Fibroblast of lung (primary cell): ENCODE measurements around the gene TTC38.

ENCODE experiments used
- EZH2 ChIP-seq: IDR thresholded peaks from 2 replicates; pipeline ENCODE4 v1.5.1; 2012; ENCODE audit warnings: low read length, control low read depth, mild to moderate bottlenecking; ENCODE audit errors: missing control alignments
- TF ChIP-seq, protein P1 (sequence below), 2 donors: IDR thresholded peaks in 1 of 2; conservative IDR thresholded peaks in 1 of 2; 1 replicate in 1 of 2; 2 replicates in 1 of 2; pipeline ENCODE4 v1.5.1; 2011 to 2012; ENCODE audit warnings: low read length in 2 of 2, control low read depth in 1 of 2, inconsistent platforms in 1 of 2, low read depth in 1 of 2, mild to moderate bottlenecking in 1 of 2

DNA sequence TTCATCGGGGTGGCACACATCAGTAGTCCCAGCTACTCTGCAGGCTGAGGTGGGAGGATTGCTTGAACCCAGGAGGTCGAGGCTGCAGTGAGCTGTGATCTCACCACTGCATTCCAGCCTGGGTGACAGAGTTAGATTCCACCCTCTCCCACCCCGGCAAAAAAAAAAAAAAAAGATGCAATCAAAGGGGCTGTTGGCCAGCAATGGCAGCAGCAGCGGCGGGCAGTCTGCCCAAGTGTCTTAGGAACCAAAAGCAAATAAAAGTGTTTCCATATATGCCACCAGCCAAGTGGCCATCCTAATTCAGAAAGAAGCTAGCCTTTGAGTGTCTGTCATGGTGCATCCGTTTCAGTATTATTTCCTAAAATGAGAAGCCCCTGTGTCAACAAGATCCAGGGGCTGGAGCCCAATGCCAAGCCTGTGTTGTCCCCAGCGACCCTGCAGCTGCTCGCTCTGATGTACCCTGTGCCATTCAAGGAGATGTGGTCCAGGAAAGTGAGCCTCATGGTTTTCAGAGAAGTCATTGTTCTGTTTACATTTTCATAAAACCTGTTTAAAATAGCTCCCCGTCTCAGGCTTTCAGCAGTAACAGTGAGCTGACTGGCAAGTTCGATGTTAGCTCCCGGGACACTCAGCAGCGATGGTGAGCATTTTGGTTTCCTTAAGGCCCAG is 30.2 kb upstream of the TTC38 start:
- TF ChIP-seq, protein P1, sequence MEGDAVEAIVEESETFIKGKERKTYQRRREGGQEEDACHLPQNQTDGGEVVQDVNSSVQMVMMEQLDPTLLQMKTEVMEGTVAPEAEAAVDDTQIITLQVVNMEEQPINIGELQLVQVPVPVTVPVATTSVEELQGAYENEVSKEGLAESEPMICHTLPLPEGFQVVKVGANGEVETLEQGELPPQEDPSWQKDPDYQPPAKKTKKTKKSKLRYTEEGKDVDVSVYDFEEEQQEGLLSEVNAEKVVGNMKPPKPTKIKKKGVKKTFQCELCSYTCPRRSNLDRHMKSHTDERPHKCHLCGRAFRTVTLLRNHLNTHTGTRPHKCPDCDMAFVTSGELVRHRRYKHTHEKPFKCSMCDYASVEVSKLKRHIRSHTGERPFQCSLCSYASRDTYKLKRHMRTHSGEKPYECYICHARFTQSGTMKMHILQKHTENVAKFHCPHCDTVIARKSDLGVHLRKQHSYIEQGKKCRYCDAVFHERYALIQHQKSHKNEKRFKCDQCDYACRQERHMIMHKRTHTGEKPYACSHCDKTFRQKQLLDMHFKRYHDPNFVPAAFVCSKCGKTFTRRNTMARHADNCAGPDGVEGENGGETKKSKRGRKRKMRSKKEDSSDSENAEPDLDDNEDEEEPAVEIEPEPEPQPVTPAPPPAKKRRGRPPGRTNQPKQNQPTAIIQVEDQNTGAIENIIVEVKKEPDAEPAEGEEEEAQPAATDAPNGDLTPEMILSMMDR (conservative IDR thresholded peaks at IDR 0.05 in 1 of 2, IDR thresholded peaks at IDR 0.05 in 1 of 2; ENCODE audit: low read depth in 1 of 2, low read length in 2 of 2) = no peak
- TF ChIP-seq EZH2 = no peak
